IPS-18c (cell line): Measurements from ENCODE around the gene BLOC1S6.

ENCODE experiments used
- H3K4me3 ChIP-seq: 2 replicates; pipeline ENCODE4 v1.7.0; 2013; ENCODE audit warnings: low read depth, mild to moderate bottlenecking, low read length, moderate library complexity; ENCODE audit not compliant: insufficient read depth
- H3K9me3 ChIP-seq: one replicate; pipeline ENCODE4 v1.6.1; 2013; ENCODE audit warnings: mild to moderate bottlenecking, low read length, moderate library complexity; ENCODE audit not compliant: control insufficient read depth, insufficient read depth

The BLOC1S6 gene

GRCh38 chr15:45585069-45585791 is 1.9 kb upstream of the BLOC1S6 start:
- H3K9me3 ChIP-seq: no peaks in the 10 kb centered on the region
- no peak overlapping the region for H3K4me3 ChIP-seq

GRCh38 chr15:45586125-45586524 is 1.1 kb upstream of the BLOC1S6 start:
- Histone ChIP-seq H3K9me3 (no peaks in the 10 kb centered on the region), H3K4me3 (peak overlapping the region; percentile 96)

GRCh38 chr15:45586601-45587094 is 531 bp upstream of the BLOC1S6 start:
- Histone ChIP-seq H3K9me3 (no peaks in the 10 kb centered on the region), H3K4me3 (peak overlapping the region; percentile 96)

GRCh38 chr15:45587863-45588170 is 638 bp downstream of the BLOC1S6 start:
- Histone ChIP-seq H3K9me3 (no peaks in the 10 kb centered on the region), H3K4me3 (peak overlapping the region; percentile 96)

- Histone ChIP-seq H3K9me3 (no peaks in the 10 kb centered on the region), H3K4me3 (peak overlapping the region; percentile 96)
These were observed 1.2 kb downstream of the BLOC1S6 start for GRCh38 chr15:45588219-45588875.

GRCh38 chr15:45589256-45589655 is 2.1 kb downstream of the BLOC1S6 start:
- no peaks in the 10 kb centered on the region for H3K9me3 ChIP-seq
- H3K4me3 ChIP-seq: no peak overlapping the region

- peaks cover 5% of the 10 kb centered on the region for H3K9me3 ChIP-seq
- no peak overlapping the region for H3K4me3 ChIP-seq
These were observed 7.1 kb downstream of the BLOC1S6 start for GRCh38 chr15:45594319-45594718.

GRCh38 chr15:45594835-45595530 is 7.8 kb downstream of the BLOC1S6 start:
- Histone ChIP-seq H3K4me3 (no peak overlapping the region), H3K9me3 (peaks cover 5% of the 10 kb centered on the region)

GRCh38 chr15:45603881-45604280 is 16.7 kb downstream of the BLOC1S6 start:
- Histone ChIP-seq H3K9me3 (no peaks in the 10 kb centered on the region), H3K4me3 (no peak overlapping the region)

- H3K4me3 ChIP-seq: no peak overlapping the region
- H3K9me3 ChIP-seq: no peaks in the 10 kb centered on the region
These were observed 17.1 kb downstream of the BLOC1S6 start for GRCh38 chr15:45604326-45604725.

GRCh38 chr15:45606413-45606812 is 19.2 kb downstream of the BLOC1S6 start:
- H3K4me3 ChIP-seq: no peak overlapping the region
- no peaks in the 10 kb centered on the region for H3K9me3 ChIP-seq

- Histone ChIP-seq H3K9me3 (no peaks in the 10 kb centered on the region), H3K4me3 (no peak overlapping the region)
These were observed 19.7 kb downstream of the BLOC1S6 start for GRCh38 chr15:45606841-45607240.

GRCh38 chr15:45611305-45611704 is 24.1 kb downstream of the BLOC1S6 start:
- H3K9me3 ChIP-seq: no peaks in the 10 kb centered on the region

GRCh38 chr15:45612790-45613415 is 25.7 kb downstream of the BLOC1S6 start:
- no peaks in the 10 kb centered on the region for H3K9me3 ChIP-seq
- H3K4me3 ChIP-seq: no peak overlapping the region

More at GRCh38 chr15:45611305-45611704, 24.1 kb downstream of the BLOC1S6 start:
- H3K4me3 ChIP-seq: no peak overlapping the region

GRCh38 chr15:45616901-45617323 is 29.7 kb downstream of the BLOC1S6 start:
- H3K9me3 ChIP-seq: no peaks in the 10 kb centered on the region
- H3K4me3 ChIP-seq: no peak overlapping the region

GRCh38 chr15:45618813-45619212 is 31.6 kb downstream of the BLOC1S6 start:
- no peaks in the 10 kb centered on the region for H3K9me3 ChIP-seq

GRCh38 chr15:45628136-45628535 is 41.0 kb downstream of the BLOC1S6 start:
- H3K4me3 ChIP-seq: no peak overlapping the region
- H3K9me3 ChIP-seq: peaks cover 2% of the 10 kb centered on the region

More at GRCh38 chr15:45618813-45619212, 31.6 kb downstream of the BLOC1S6 start:
- no peak overlapping the region for H3K4me3 ChIP-seq
